ENCODE measurements around the gene DISP3. TPM values are rescaled to one million over a fixed set of nuclear protein-coding genes. Genes with fewer than 3 reads are reported as not detected.
"Not testable (repeated sequence)": the region's sequence is repeated elsewhere in the genome, so short reads cannot be mapped to it uniquely, and the experiment has no call there.

The DISP3 gene
- total RNA-seq, 1 experiment from 2014 or later, result 1.1 TPM

GRCh38 chr1:11578004-11578403 is 99.0 kb downstream of the DISP3 start:
- CTCF ChIA-PET, result interaction anchor here (0.7 kb wide), 1 partner anchor 41 kb away, joined by 3 read pairs; no protein-coding TSS in a partner anchor
- peaks cover 2% of the 10 kb centered on the region; the same call in 1 of the 2 replicates for H3K27me3 ChIP-seq (ENCODE audit: control insufficient read depth, insufficient read depth, low read length)

GRCh38 chr1:11579506-11579905 is 100.6 kb downstream of the DISP3 start:
- ChIA-PET CTCF (no interaction called here), POLR2A (no interaction called here)
- ATAC-seq (no peak), DNase-seq (ENCODE audit: low read depth, low spot score) (no peak)
- in situ Hi-C loops (cut with HindIII; ENCODE audit: low pct_unique_long_range_greater_than_20kb, low sequenced_read_pairs), result no loop called here
- Histone ChIP-seq H3K27me3 (ENCODE audit: control insufficient read depth, insufficient read depth, low read length) (peaks cover 4% of the 10 kb centered on the region; the same call in 1 of the 2 replicates), H3K4me1 (ENCODE audit: control insufficient read depth, insufficient read depth, low read length) (no peaks in the 10 kb centered on the region), H3K27ac (ENCODE audit: low read length) (no peak overlapping the region), H3K4me3 (ENCODE audit: low read depth in 2 of 2, low read length in 2 of 2) (no peak overlapping the region), H3K36me3 (ENCODE audit: control insufficient read depth, insufficient read depth, low read length) (no peaks in the 10 kb centered on the region; the same call in 1 of the 2 replicates), H3K9me3 (ENCODE audit: control insufficient read depth, insufficient read depth, low read depth, low read length) (no peaks in the 10 kb centered on the region)
- no peak for TF ChIP-seq TCF7L2 (IDR thresholded peaks at IDR 0.05; ENCODE audit: low read depth, low read length)
- no peak for TF ChIP-seq SIN3A (IDR thresholded peaks at IDR 0.05; ENCODE audit: borderline replicate concordance, insufficient read depth, low read depth, low read length)
- TF ChIP-seq CTCF (IDR thresholded peaks at IDR 0.05), result no peak
- no peak for TF ChIP-seq REST (IDR thresholded peaks at IDR 0.05; ENCODE audit: insufficient read depth in 1 of 2, low read depth in 2 of 2, low read length in 1 of 2)
- no peak for TF ChIP-seq POLR2AphosphoS5 (IDR thresholded peaks at IDR 0.05; ENCODE audit: low read depth, low read length)
- no TSS peak for BruUV-seq (replicated peaks)
- intact Hi-C loops (cut with micrococcal nuclease; ENCODE audit: unreplicated experiment), result no loop called here

More at GRCh38 chr1:11578004-11578403, 99.0 kb downstream of the DISP3 start:
- no TSS peak for BruUV-seq (replicated peaks)
- POLR2A ChIA-PET, result no interaction called here
- in situ Hi-C loops (cut with HindIII; ENCODE audit: low pct_unique_long_range_greater_than_20kb, low sequenced_read_pairs), result no loop called here
- no peak overlapping the region for H3K27ac ChIP-seq (ENCODE audit: low read length)
- no peaks in the 10 kb centered on the region for H3K4me1 ChIP-seq (ENCODE audit: control insufficient read depth, insufficient read depth, low read length)
- ATAC-seq (no peak), DNase-seq (ENCODE audit: low read depth, low spot score) (no peak)
- intact Hi-C loops (cut with micrococcal nuclease; ENCODE audit: unreplicated experiment), result no loop called here
- H3K9me3 ChIP-seq (ENCODE audit: control insufficient read depth, insufficient read depth, low read depth, low read length), result no peaks in the 10 kb centered on the region
- H3K4me3 ChIP-seq (ENCODE audit: low read depth in 2 of 2, low read length in 2 of 2), result no peak overlapping the region
- no peak for TF ChIP-seq TCF7L2 (IDR thresholded peaks at IDR 0.05; ENCODE audit: low read depth, low read length)
- no peak for TF ChIP-seq REST (IDR thresholded peaks at IDR 0.05; ENCODE audit: insufficient read depth in 1 of 2, low read depth in 2 of 2, low read length in 1 of 2)
- no peak for TF ChIP-seq SIN3A (IDR thresholded peaks at IDR 0.05; ENCODE audit: borderline replicate concordance, insufficient read depth, low read depth, low read length)
- TF ChIP-seq POLR2AphosphoS5 (IDR thresholded peaks at IDR 0.05; ENCODE audit: low read depth, low read length), result no peak
- TF ChIP-seq CTCF (IDR thresholded peaks at IDR 0.05), result no peak
- no peaks in the 10 kb centered on the region for H3K36me3 ChIP-seq (ENCODE audit: control insufficient read depth, insufficient read depth, low read length)

- BruUV-seq (replicated peaks); H3K4me3 ChIP-seq (ENCODE audit: low read depth in 2 of 2, low read length in 2 of 2); DNase-seq (ENCODE audit: low read depth, low spot score); H3K4me1 ChIP-seq (ENCODE audit: control insufficient read depth, insufficient read depth, low read length); POLR2A ChIA-PET; in situ Hi-C loops (cut with HindIII; ENCODE audit: low pct_unique_long_range_greater_than_20kb, low sequenced_read_pairs); H3K27me3 ChIP-seq (ENCODE audit: control insufficient read depth, insufficient read depth, low read length); ATAC-seq; CTCF ChIA-PET; H3K27ac ChIP-seq (ENCODE audit: low read length); H3K36me3 ChIP-seq (ENCODE audit: control insufficient read depth, insufficient read depth, low read length); H3K9me3 ChIP-seq (ENCODE audit: control insufficient read depth, insufficient read depth, low read depth, low read length); intact Hi-C loops (cut with micrococcal nuclease; ENCODE audit: unreplicated experiment): not testable (repeated sequence)
Measured at GRCh38 chr1:11580049-11580448, 101.1 kb downstream of the DISP3 start.
